Mucosa of descending colon (tissue), 3 donors: ENCODE measurements around the gene TKTL1. TPM values are rescaled to one million over a fixed set of nuclear protein-coding genes. Genes with fewer than 3 reads are reported as not detected.

ENCODE experiments used
- ATAC-seq: fragments of 200-7000 bp; cut with Tn5 transposase; one replicate; pipeline ENCODE4 v1.9.1; 2020; ENCODE audit warnings: mild to moderate bottlenecking, moderate library complexity
- DNase-seq, 3 donors: peaks; one replicate each; pipeline ENCODE4 v3.0.0-alpha.2; 2020
- H3K36me3 ChIP-seq: fragments of 200-600 bp; one replicate; pipeline ENCODE4 v1.8.0; 2021; ENCODE audit warnings: low read depth, mild to moderate bottlenecking
- H3K4me1 ChIP-seq: fragments of 200-600 bp; one replicate; pipeline ENCODE4 v1.8.0; 2021; ENCODE audit warnings: low read depth, mild to moderate bottlenecking
- H3K4me3 ChIP-seq: fragments of 200-600 bp; one replicate; pipeline ENCODE4 v1.8.0; 2021; ENCODE audit warnings: mild to moderate bottlenecking
- H3K9me3 ChIP-seq: fragments of 200-600 bp; one replicate; pipeline ENCODE4 v1.8.0; 2021; ENCODE audit warnings: mild to moderate bottlenecking
- CTCF ChIP-seq: fragments of 200-600 bp; IDR thresholded peaks from one replicate; pipeline ENCODE4 v1.8.0; 2022; ENCODE audit warnings: antibody characterized with exemption, mild to moderate bottlenecking
- intact Hi-C, 2 donors: fragments of 100-400 bp; cut with DNase I in 1 of 2; cut with micrococcal nuclease in 1 of 2; formaldehyde crosslinking; loops; one replicate each; pipeline versions ENCODE4 v1.11.0 to v1.11.1; 2022; cut with DNase I, micrococcal nuclease
- total RNA-seq, 3 donors: library from RNA; stranded (reverse); fragmentation: NEBNext Ultra II Directional in 2 of 3; extraction: Animal tissue kit (Norgen Biotek cat#: 25700) in 2 of 3; gene quantifications; one replicate each; pipeline versions ENCODE4 v1.2.1 to v1.2.4, GENCODE V29; 2021 to 2023
- donor health status: DM: no; HTN: no; CAD: no; lungs with moderate emphysema.
- donor health status: DM: no; HTN: no; CAD: no.
- donor health status: DM: no; HTN: yes; CAD: no.

TKTL1 gene
- total RNA-seq, 3 donors from 2014 or later: not detected

DNA sequence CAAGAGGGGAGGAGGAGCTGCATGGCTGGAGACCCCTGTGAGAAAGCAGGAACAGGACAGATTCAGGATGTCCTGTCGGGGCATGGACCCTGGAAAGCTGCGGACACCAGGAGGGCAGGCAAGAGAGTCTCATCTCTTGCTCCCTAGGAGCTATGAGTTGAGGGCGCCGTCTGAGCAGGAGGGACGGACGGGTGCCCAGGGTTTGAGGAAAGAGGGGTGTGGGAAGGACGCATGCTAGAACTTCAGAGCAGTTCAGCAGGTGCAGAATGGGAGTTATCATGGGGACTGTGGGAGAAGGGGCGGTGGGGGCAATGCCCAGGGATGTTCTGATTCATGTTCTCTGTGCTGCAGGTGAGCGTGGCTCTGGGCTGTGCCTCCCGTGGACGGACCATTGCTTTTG, 24.8 kb downstream of the TKTL1 start:
- Histone ChIP-seq H3K4me1 (no peaks in the 10 kb centered on the region), H3K36me3 (no peaks in the 10 kb centered on the region), H3K9me3 (no peaks in the 10 kb centered on the region), H3K4me3 (no peak overlapping the region)
- intact Hi-C loops: no loop called here
- no peak for ATAC-seq
- no peak for TF ChIP-seq CTCF
- DNase-seq: no peak

- intact Hi-C loops: no loop called here
- no peaks in the 10 kb centered on the region for H3K36me3 ChIP-seq
- H3K4me3 ChIP-seq: no peak overlapping the region
- ATAC-seq (no peak), DNase-seq (no peak)
- H3K4me1 ChIP-seq: no peaks in the 10 kb centered on the region
- TF ChIP-seq CTCF: no peak
- H3K9me3 ChIP-seq: no peaks in the 10 kb centered on the region
Measured at GRCh38 chrX:154321152-154321551, 25.6 kb downstream of the TKTL1 start.

- DNase-seq: peak in 1 of 3 donors; percentile 11
- ATAC-seq: peak; percentile 48
Measured at GRCh38 chrX:154321594-154321993, 26.0 kb downstream of the TKTL1 start.

GRCh38 chrX:154322890-154323289, 27.3 kb downstream of the TKTL1 start:
- Histone ChIP-seq H3K4me3 (no peak overlapping the region), H3K36me3 (no peaks in the 10 kb centered on the region), H3K9me3 (no peaks in the 10 kb centered on the region), H3K4me1 (no peaks in the 10 kb centered on the region)
- TF ChIP-seq CTCF: no peak
- peak in 1 of 3 donors; percentile 7 for DNase-seq
- no peak for ATAC-seq
- intact Hi-C loops: no loop called here

More at GRCh38 chrX:154321594-154321993, 26.0 kb downstream of the TKTL1 start:
- Histone ChIP-seq H3K4me1 (no peaks in the 10 kb centered on the region), H3K4me3 (no peak overlapping the region), H3K9me3 (no peaks in the 10 kb centered on the region), H3K36me3 (no peaks in the 10 kb centered on the region)
- intact Hi-C loops: no loop called here
- no peak for TF ChIP-seq CTCF

DNA sequence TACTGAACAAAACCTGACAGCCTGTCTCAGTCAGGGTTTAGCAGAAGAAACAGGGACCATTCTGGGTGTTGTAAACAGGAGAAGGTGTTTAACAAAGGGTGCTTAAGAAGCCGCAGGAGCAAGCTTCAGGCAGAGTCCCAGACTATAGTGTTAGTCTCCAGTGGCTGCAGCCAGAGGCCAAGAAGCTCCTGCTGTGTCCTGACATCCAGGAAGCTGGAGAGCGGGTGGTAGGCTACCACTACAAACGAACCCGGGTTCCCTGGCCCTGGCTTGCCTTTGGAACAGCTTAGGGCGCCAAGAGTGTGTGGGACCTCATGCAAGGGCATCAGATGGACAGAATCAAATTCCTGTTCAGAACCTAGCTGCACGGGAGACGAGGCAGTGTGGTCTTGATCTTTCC, 27.9 kb downstream of the TKTL1 start:
- H3K9me3 ChIP-seq: no peaks in the 10 kb centered on the region
- DNase-seq (peak in 1 of 3 donors; percentile 10), ATAC-seq (no peak)
- H3K36me3 ChIP-seq: no peaks in the 10 kb centered on the region
- no peak for TF ChIP-seq CTCF
- no peaks in the 10 kb centered on the region for H3K4me1 ChIP-seq
- no peak overlapping the region for H3K4me3 ChIP-seq
- intact Hi-C loops: no loop called here

- intact Hi-C loops: no loop called here
- Histone ChIP-seq H3K4me1 (no peaks in the 10 kb centered on the region), H3K9me3 (no peaks in the 10 kb centered on the region), H3K4me3 (no peak overlapping the region), H3K36me3 (no peaks in the 10 kb centered on the region)
- no peak for TF ChIP-seq CTCF
- ATAC-seq (no peak), DNase-seq (peak in 1 of 3 donors; percentile 8)
Measured at GRCh38 chrX:154325541-154325940, 29.9 kb downstream of the TKTL1 start.
